ENCODE measurements around the gene ZNF800. TPM values are rescaled to one million over a fixed set of nuclear protein-coding genes. Genes with fewer than 3 reads are reported as not detected.

Gene ZNF800
- total and polyA plus RNA-seq, 2 donors (not counting 1 experiment from before 2014, with no cell fraction given), result 22.6 to 62.9 TPM

- no peaks in the 10 kb centered on the region for H3K9me3 Mint-ChIP-seq (ENCODE audit: insufficient read depth)
- peaks cover 3% of the 10 kb centered on the region for H3K4me1 Mint-ChIP-seq
- ChIA-PET CTCF (interaction anchor here (1.1 kb wide), 1 partner anchor 85 kb away, joined by 4 read pairs; no protein-coding TSS in a partner anchor), POLR2A (no interaction called here)
- H3K9me3 ChIP-seq (ENCODE audit: control extremely low read depth in 1 of 3, control insufficient read depth in 2 of 3, insufficient read depth in 1 of 3, low read length in 2 of 3), result no peaks in the 10 kb centered on the region
- H3K4me2 ChIP-seq (replicated peaks; ENCODE audit: low read depth, low read length, poor library complexity, severe bottlenecking), result no peak overlapping the region
- intact Hi-C loops (cut with micrococcal nuclease), result no loop called here
- no peaks in the 10 kb centered on the region for H3K27me3 Mint-ChIP-seq
- no peak overlapping the region for H2AFZ ChIP-seq (ENCODE audit: insufficient read depth, low read depth, low read length, poor library complexity, severe bottlenecking)
- H3K9ac ChIP-seq (ENCODE audit: low read length), result no peak overlapping the region
- H3K36me3 ChIP-seq (replicated peaks in 1 of 2; ENCODE audit: control extremely low read depth in 1 of 2, control insufficient read depth in 1 of 2, extremely low read depth in 1 of 2, insufficient read depth in 2 of 2, low read length in 1 of 2), result peaks cover 6 to 30% of the 10 kb centered on the region in 2 experiments
- no peak overlapping the region for H3K27ac Mint-ChIP-seq
- peaks cover 3% of the 10 kb centered on the region for H3K79me2 ChIP-seq (ENCODE audit: control insufficient read depth, insufficient read depth, low read length)
- H3K27ac ChIP-seq (ENCODE audit: low read length in 2 of 2), result no peak overlapping the region
- no peaks in the 10 kb centered on the region for H3K4me1 ChIP-seq (ENCODE audit: control insufficient read depth in 2 of 2, insufficient read depth in 2 of 2, low read length in 2 of 2)
- DNase-seq, result no peak
- H3K27me3 ChIP-seq (replicated peaks in 1 of 4; ENCODE audit: control extremely low read depth in 1 of 4, control insufficient read depth in 3 of 4, insufficient read depth in 4 of 4, low read length in 3 of 4), result no peaks in the 10 kb centered on the region
- H4K20me1 ChIP-seq (ENCODE audit: control insufficient read depth, insufficient read depth, low read length, poor library complexity, severe bottlenecking), result peaks cover 22% of the 10 kb centered on the region
- 96% methylated on average over 2 of the region's 4 CpGs for WGBS (ENCODE audit: insufficient coverage)
- H3K4me3 ChIP-seq (ENCODE audit: control extremely low read depth in 1 of 5, extremely low read depth in 1 of 5, insufficient read depth in 1 of 5, low read depth in 2 of 5, low read length in 4 of 5), result no peak overlapping the region
- no peak for ATAC-seq (ENCODE audit: low read depth)
- H3K4me3 Mint-ChIP-seq, result no peak overlapping the region
- TF ChIP-seq, protein P1, sequence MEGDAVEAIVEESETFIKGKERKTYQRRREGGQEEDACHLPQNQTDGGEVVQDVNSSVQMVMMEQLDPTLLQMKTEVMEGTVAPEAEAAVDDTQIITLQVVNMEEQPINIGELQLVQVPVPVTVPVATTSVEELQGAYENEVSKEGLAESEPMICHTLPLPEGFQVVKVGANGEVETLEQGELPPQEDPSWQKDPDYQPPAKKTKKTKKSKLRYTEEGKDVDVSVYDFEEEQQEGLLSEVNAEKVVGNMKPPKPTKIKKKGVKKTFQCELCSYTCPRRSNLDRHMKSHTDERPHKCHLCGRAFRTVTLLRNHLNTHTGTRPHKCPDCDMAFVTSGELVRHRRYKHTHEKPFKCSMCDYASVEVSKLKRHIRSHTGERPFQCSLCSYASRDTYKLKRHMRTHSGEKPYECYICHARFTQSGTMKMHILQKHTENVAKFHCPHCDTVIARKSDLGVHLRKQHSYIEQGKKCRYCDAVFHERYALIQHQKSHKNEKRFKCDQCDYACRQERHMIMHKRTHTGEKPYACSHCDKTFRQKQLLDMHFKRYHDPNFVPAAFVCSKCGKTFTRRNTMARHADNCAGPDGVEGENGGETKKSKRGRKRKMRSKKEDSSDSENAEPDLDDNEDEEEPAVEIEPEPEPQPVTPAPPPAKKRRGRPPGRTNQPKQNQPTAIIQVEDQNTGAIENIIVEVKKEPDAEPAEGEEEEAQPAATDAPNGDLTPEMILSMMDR (IDR thresholded peaks at IDR 0.05), result no peak
These were observed 30.0 kb downstream of the ZNF800 start for GRCh38 chr7:127362364-127363027.

DNA sequence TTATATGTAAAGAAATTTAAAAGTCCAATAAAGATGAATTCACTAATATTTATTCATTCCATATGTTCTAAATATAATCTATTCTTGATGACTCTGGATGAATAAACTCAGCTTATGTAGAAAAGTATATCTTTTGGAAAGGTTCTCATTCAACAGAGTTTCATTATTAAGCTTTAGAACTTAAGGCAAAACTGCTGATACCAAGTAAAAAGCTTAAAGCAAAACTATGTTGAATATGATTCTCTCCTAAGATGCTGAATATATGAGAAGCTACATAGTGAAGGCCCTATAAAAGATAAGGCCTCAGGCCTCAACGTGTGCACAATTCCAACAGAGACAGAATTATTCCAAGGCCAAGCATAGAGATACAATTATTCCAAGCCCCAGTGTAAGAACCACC lies 30.8 kb downstream of the ZNF800 start:
- Mint-ChIP-seq H3K9me3 (ENCODE audit: insufficient read depth) (no peaks in the 10 kb centered on the region), H3K27ac (no peak overlapping the region)

More for the DNA sequence above, 30.8 kb downstream of the ZNF800 start:
- POLR2A ChIA-PET, result no interaction called here
- H3K9me3 ChIP-seq (ENCODE audit: control extremely low read depth in 1 of 3, control insufficient read depth in 2 of 3, insufficient read depth in 1 of 3, low read length in 2 of 3), result no peaks in the 10 kb centered on the region
- H3K36me3 ChIP-seq (replicated peaks in 1 of 2; ENCODE audit: control extremely low read depth in 1 of 2, control insufficient read depth in 1 of 2, extremely low read depth in 1 of 2, insufficient read depth in 2 of 2, low read length in 1 of 2), result peaks cover 7 to 27% of the 10 kb centered on the region in 2 experiments
- peaks cover 2% of the 10 kb centered on the region for H3K79me2 ChIP-seq (ENCODE audit: control insufficient read depth, insufficient read depth, low read length)
- H2AFZ ChIP-seq (ENCODE audit: insufficient read depth, low read depth, low read length, poor library complexity, severe bottlenecking), result no peak overlapping the region
- no peaks in the 10 kb centered on the region for H3K27me3 Mint-ChIP-seq
- intact Hi-C loops (cut with micrococcal nuclease), result no loop called here
- TF ChIP-seq, protein P1 (IDR thresholded peaks at IDR 0.05), result no peak
- TF ChIP-seq EZH2 (IDR thresholded peaks at IDR 0.05; ENCODE audit: borderline replicate concordance, insufficient read depth, low read depth, low read length, poor library complexity, severe bottlenecking), result no peak
- ATAC-seq (ENCODE audit: low read depth) (no peak), DNase-seq (no peak)
- H3K4me2 ChIP-seq (replicated peaks; ENCODE audit: low read depth, low read length, poor library complexity, severe bottlenecking), result no peak overlapping the region
- H3K9ac ChIP-seq (ENCODE audit: low read length), result no peak overlapping the region
- H3K4me3 Mint-ChIP-seq, result no peak overlapping the region
- no peaks in the 10 kb centered on the region for H3K4me1 ChIP-seq (ENCODE audit: control insufficient read depth in 2 of 2, insufficient read depth in 2 of 2, low read length in 2 of 2)
- no CpG with 5 or more reads among the region's 1 CpG for WGBS (ENCODE audit: insufficient coverage)
- H4K20me1 ChIP-seq (ENCODE audit: control insufficient read depth, insufficient read depth, low read length, poor library complexity, severe bottlenecking), result peaks cover 17% of the 10 kb centered on the region
- no peaks in the 10 kb centered on the region for H3K27me3 ChIP-seq (replicated peaks in 1 of 4; ENCODE audit: control extremely low read depth in 1 of 4, control insufficient read depth in 3 of 4, insufficient read depth in 4 of 4, low read length in 3 of 4)
- peaks cover 3% of the 10 kb centered on the region for H3K4me1 Mint-ChIP-seq
- CTCF ChIA-PET, result interaction anchor here (1.1 kb wide), 1 partner anchor 86 kb away, joined by 4 read pairs; no protein-coding TSS in a partner anchor
- no peak overlapping the region for H3K27ac ChIP-seq (ENCODE audit: low read length in 2 of 2)
- H3K4me3 ChIP-seq (ENCODE audit: control extremely low read depth in 1 of 5, extremely low read depth in 1 of 5, insufficient read depth in 1 of 5, low read depth in 2 of 5, low read length in 4 of 5), result no peak overlapping the region

Data from B cell (primary cell).